Neural crest cell (in vitro differentiated cells): ENCODE results near the gene NFATC3. TPM values are rescaled to one million over a fixed set of nuclear protein-coding genes. Genes with fewer than 3 reads are reported as not detected.

Source experiments
- DNase-seq: peaks from one replicate; pipeline ENCODE4 v3.0.0; 2021; ENCODE audit warnings: low read depth, mixed read lengths, low spot score
- H3K27ac Mint-ChIP-seq: one replicate; pipeline ENCODE4 v1.8.0; 2021; ENCODE audit warnings: mild to moderate bottlenecking, mixed read lengths; ENCODE audit not compliant: unreplicated experiment
- H3K27me3 Mint-ChIP-seq: 2 replicates; pipeline ENCODE4 v1.8.0; 2021; ENCODE audit warnings: low read depth, mild to moderate bottlenecking, mixed read lengths
- H3K36me3 Mint-ChIP-seq: 2 replicates; pipeline ENCODE4 v1.8.0; 2021; ENCODE audit warnings: low read depth, mild to moderate bottlenecking, mixed read lengths
- H3K4me1 Mint-ChIP-seq: 2 replicates; pipeline ENCODE4 v1.8.0; 2021; ENCODE audit warnings: mixed read lengths
- H3K4me3 Mint-ChIP-seq: one replicate; pipeline ENCODE4 v1.8.0; 2021; ENCODE audit warnings: mild to moderate bottlenecking, mixed read lengths
- H3K9me3 Mint-ChIP-seq: 2 replicates; pipeline ENCODE4 v1.8.0; 2021; ENCODE audit warnings: mixed read lengths
- CTCF ChIP-seq: fragments of 200-600 bp; sonication (generic); conservative IDR thresholded peaks from 2 replicates; pipeline ENCODE4 v1.5.0; 2021; ENCODE audit warnings: antibody characterized with exemption, mild to moderate bottlenecking
- long read RNA-seq: library from polyadenylated mRNA; unstranded; transcript quantifications from one replicate; pipeline ENCODE4 v2.0.0, GENCODE V29; 2020
- total RNA-seq: library from RNA; stranded (reverse); gene quantifications from 2 replicates; pipeline ENCODE4 v1.2.1, GENCODE V29; 2021

Gene NFATC3
- 64.9 and 71.7 TPM in 2 replicates for total RNA-seq
- long read RNA-seq, full-length matches to known transcripts: 1 of 31 reads
- long read RNA-seq, partial matches to known transcripts: 21 of 31 reads
- long read RNA-seq, other reads (novel, unspliced or antisense): 9 of 31 reads

GRCh38 chr16:68085259-68086071 is at the start of gene NFATC3:
Gene NFATC3, plus strand, starts transcription at chr16:68085370. Its CDS starts 312 bp downstream, at chr16:68085682.
- Mint-ChIP-seq H3K4me1 (peaks cover 35% of the 10 kb centered on the region), H3K27ac (peak within 1 kb of the TSS; percentile 99), H3K4me3 (peak within 1 kb of the TSS; percentile 100), H3K27me3 (no peaks in the 10 kb centered on the region), H3K36me3 (no peaks in the 10 kb centered on the region), H3K9me3 (no peaks in the 10 kb centered on the region)
- peak; percentile 93 for DNase-seq
- peak; percentile 16 for TF ChIP-seq CTCF

- TF ChIP-seq CTCF: no peak
- no peaks in the 10 kb centered on the region for H3K27me3 Mint-ChIP-seq
- H3K4me1 Mint-ChIP-seq: no peaks in the 10 kb centered on the region
- H3K27ac Mint-ChIP-seq: peak overlapping the region; percentile 7
- H3K4me3 Mint-ChIP-seq: no peak overlapping the region
- H3K36me3 Mint-ChIP-seq: peaks cover 6% of the 10 kb centered on the region
- H3K9me3 Mint-ChIP-seq: no peaks in the 10 kb centered on the region
- DNase-seq: no peak
Measured at GRCh38 chr16:68037841-68038597, 47.2 kb upstream of the NFATC3 start.

DNA sequence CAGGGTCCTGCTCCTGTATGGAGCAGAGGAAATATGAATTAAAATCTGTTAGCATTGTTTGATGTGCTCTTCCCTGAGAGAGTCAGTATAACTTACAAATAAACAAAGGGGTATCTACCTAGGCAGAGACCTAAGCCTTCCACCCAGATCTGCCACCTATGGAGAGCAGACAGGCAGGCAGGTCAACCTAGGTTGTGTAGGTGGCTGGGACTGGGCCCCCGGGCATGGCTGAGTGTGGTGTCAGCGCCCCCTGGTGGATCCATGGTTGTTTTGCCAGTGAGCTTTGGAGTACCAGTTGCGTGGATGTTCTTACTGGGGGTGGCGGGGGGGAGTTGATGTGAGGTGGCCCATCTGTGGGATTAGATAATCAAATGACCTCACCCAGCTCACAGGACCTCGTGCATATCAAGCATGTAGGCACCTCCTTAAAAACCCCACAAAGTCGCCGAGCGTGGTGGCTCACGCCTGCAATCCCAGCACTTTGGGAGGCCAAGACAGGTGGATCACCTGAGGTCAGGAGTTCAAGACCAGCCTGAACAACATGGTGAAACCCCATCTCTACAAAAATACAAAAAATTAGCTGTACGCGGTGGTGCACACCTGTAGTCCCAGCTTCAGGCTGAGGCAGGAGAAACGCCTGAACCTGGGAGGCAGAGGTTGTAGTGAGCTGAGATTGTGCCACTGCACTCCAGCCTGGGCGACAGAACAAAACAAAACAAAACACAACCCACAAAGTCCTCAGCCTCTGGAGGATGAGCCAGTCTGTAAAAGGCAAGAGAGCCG is 44.5 kb upstream of the NFATC3 start:
- Mint-ChIP-seq H3K27ac (no peak overlapping the region), H3K27me3 (no peaks in the 10 kb centered on the region), H3K4me1 (no peaks in the 10 kb centered on the region), H3K9me3 (no peaks in the 10 kb centered on the region), H3K4me3 (no peak overlapping the region), H3K36me3 (peaks cover 6% of the 10 kb centered on the region)
- peak; percentile 83 for TF ChIP-seq CTCF
- DNase-seq: peak; percentile 75

DNA sequence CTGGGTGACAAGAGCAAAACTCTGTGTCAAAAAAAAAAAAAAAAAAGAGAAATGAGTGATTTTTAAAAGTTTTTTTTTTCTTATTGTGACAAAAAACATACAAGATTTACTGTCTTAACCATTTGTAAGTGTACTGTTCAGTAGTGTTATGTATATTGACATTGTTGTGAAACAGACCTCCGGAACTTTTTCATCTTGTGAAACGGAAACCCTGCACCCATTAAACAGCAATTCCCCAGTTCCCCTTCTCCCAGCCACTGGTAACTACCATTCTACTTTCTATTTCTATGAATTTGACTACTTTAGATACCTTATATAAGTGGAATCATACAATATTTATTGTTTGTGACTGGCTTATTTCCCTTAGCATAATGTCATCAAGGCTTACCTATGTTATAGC is 43.4 kb upstream of the NFATC3 start:
- Mint-ChIP-seq H3K36me3 (peaks cover 6% of the 10 kb centered on the region), H3K4me1 (no peaks in the 10 kb centered on the region), H3K27ac (no peak overlapping the region), H3K27me3 (no peaks in the 10 kb centered on the region), H3K4me3 (no peak overlapping the region), H3K9me3 (no peaks in the 10 kb centered on the region)
- no peak for DNase-seq
- TF ChIP-seq CTCF: no peak

- Mint-ChIP-seq H3K4me3 (no peak overlapping the region), H3K36me3 (peaks cover 3% of the 10 kb centered on the region), H3K27me3 (no peaks in the 10 kb centered on the region), H3K9me3 (no peaks in the 10 kb centered on the region), H3K4me1 (no peaks in the 10 kb centered on the region), H3K27ac (no peak overlapping the region)
- DNase-seq: no peak
- no peak for TF ChIP-seq CTCF
Measured at GRCh38 chr16:68046106-68046505, 39.1 kb upstream of the NFATC3 start.
